IMR-90 (cell line): ENCODE results near the gene PMEPA1. TPM values are rescaled to one million over a fixed set of nuclear protein-coding genes. Genes with fewer than 3 reads are reported as not detected.

Source experiments
- ATAC-seq: fragments of 200-7000 bp; cut with Tn5 transposase; 2 replicates; pipeline ENCODE4 v1.9.1; 2020; ENCODE audit warnings: low read depth, mild to moderate bottlenecking, moderate library complexity
- BruUV-seq: library from RNA; stranded (reverse); fragments of 400-500 nt; replicated peaks from 2 replicates; lab custom pipeline; 2021; lab: Mats Ljungman, UMichigan
- CTCF ChIA-PET: fragments of 300-600 bp; formaldehyde crosslinking; extraction: SDS; loops from one replicate; lab custom pipeline; 2021; ENCODE audit warnings: antibody characterized with exemption; lab: Yijun Ruan, JAX
- POLR2A ChIA-PET: fragments of 300-600 bp; sonication (Branson Sonifier 250); formaldehyde crosslinking; loops from one replicate; lab custom pipeline; 2022; ENCODE audit warnings: antibody characterized with exemption; ENCODE audit not compliant: unreplicated experiment; lab: Charles Lee
- DNase-seq: peaks from one replicate; pipeline ENCODE4 v3.0.0; 2013
- H2AFZ ChIP-seq: replicated peaks from 2 replicates; pipeline ENCODE3; 2013; ENCODE audit warnings: low read length, mild to moderate bottlenecking; ENCODE audit not compliant: poor library complexity
- H2AK5ac ChIP-seq: 2 replicates; pipeline ENCODE4 v1.6.1; 2013; ENCODE audit warnings: low read depth, low read length, inconsistent platforms
- H2AK9ac ChIP-seq: replicated peaks from 2 replicates; pipeline ENCODE3; 2013; ENCODE audit warnings: mild to moderate bottlenecking, low read depth, low read length, moderate library complexity; ENCODE audit not compliant: poor library complexity
- H2BK120ac ChIP-seq: 2 replicates; pipeline ENCODE4 v1.6.1; 2013; ENCODE audit warnings: low read depth, low read length, inconsistent platforms
- H2BK15ac ChIP-seq: 3 replicates; pipeline ENCODE4 v1.6.1; 2013; ENCODE audit warnings: low read depth, low read length, inconsistent platforms
- H2BK20ac ChIP-seq: 2 replicates; pipeline ENCODE4 v1.6.1; 2013; ENCODE audit warnings: low read depth, mild to moderate bottlenecking, inconsistent platforms, low read length, moderate library complexity
- H2BK5ac ChIP-seq: 2 replicates; pipeline ENCODE4 v1.6.1; 2013; ENCODE audit warnings: mild to moderate bottlenecking, low read depth, low read length, inconsistent platforms; ENCODE audit not compliant: poor library complexity, severe bottlenecking
- H3K14ac ChIP-seq: replicated peaks from 2 replicates; pipeline ENCODE4 v1.6.1; 2013; ENCODE audit warnings: low read depth, low read length, inconsistent platforms
- H3K18ac ChIP-seq: 2 replicates; pipeline ENCODE4 v1.6.1; 2013; ENCODE audit warnings: low read depth, low read length, control low read depth
- H3K23ac ChIP-seq: 2 replicates; pipeline ENCODE4 v1.6.1; 2013; ENCODE audit warnings: low read depth, low read length, inconsistent platforms
- H3K27ac ChIP-seq: 2 replicates; pipeline ENCODE4 v1.5.1; 2013; ENCODE audit warnings: mild to moderate bottlenecking, control low read depth, low read length; ENCODE audit not compliant: insufficient read depth
- H3K27me3 ChIP-seq: 2 replicates; pipeline ENCODE4 v1.6.1; 2013; ENCODE audit warnings: low read length; ENCODE audit not compliant: control insufficient read depth, insufficient read depth
- H3K36me3 ChIP-seq: 2 replicates; pipeline ENCODE4 v1.6.1; 2013; ENCODE audit warnings: low read length, mixed read lengths; ENCODE audit not compliant: control insufficient read depth, insufficient read depth
- H3K4ac ChIP-seq: 2 replicates; pipeline ENCODE4 v1.6.1; 2013; ENCODE audit warnings: low read depth, low read length, inconsistent platforms
- H3K4me1 ChIP-seq: 2 replicates; pipeline ENCODE4 v1.6.1; 2013; ENCODE audit warnings: low read length, mixed read lengths; ENCODE audit not compliant: control insufficient read depth, insufficient read depth
- H3K4me2 ChIP-seq: 2 replicates; pipeline ENCODE4 v1.6.1; 2013; ENCODE audit warnings: low read depth, mild to moderate bottlenecking, control low read depth, low read length, moderate library complexity
- H3K4me3 ChIP-seq: 2 replicates; pipeline ENCODE4 v1.5.1; 2013; ENCODE audit warnings: low read depth, mild to moderate bottlenecking, control low read depth, low read length, moderate library complexity; ENCODE audit not compliant: insufficient read depth
- H3K56ac ChIP-seq: 2 replicates; pipeline ENCODE4 v1.6.1; 2013; ENCODE audit warnings: low read length, inconsistent platforms; ENCODE audit not compliant: insufficient read depth; ENCODE audit errors: extremely low read depth
- H3K79me1 ChIP-seq, 2 experiments: 2 replicates each; pipeline ENCODE4 v1.6.1; 2013; ENCODE audit warnings: low read length in 2 of 2, inconsistent platforms in 1 of 2, low read depth in 1 of 2
- H3K9ac ChIP-seq: 2 replicates; pipeline ENCODE4 v1.6.1; 2013; ENCODE audit warnings: low read depth, low read length, control low read depth
- H3K9me1 ChIP-seq: 2 replicates; pipeline ENCODE4 v1.6.1; 2013; ENCODE audit warnings: low read length, inconsistent platforms; ENCODE audit not compliant: insufficient read depth
- H3K9me3 ChIP-seq: 2 replicates; pipeline ENCODE4 v1.6.1; 2013; ENCODE audit warnings: low read length; ENCODE audit not compliant: control insufficient read depth, insufficient read depth
- H4K20me1 ChIP-seq: 2 replicates; pipeline ENCODE4 v1.6.1; 2013; ENCODE audit warnings: low read length, inconsistent platforms; ENCODE audit not compliant: insufficient read depth
- H4K5ac ChIP-seq: 2 replicates; pipeline ENCODE4 v1.6.1; 2013; ENCODE audit warnings: mild to moderate bottlenecking, low read depth, low read length, control low read depth
- H4K8ac ChIP-seq, 2 experiments: 2 replicates each; pipeline ENCODE4 v1.6.1; 2013; ENCODE audit warnings: low read depth in 2 of 2, low read length in 2 of 2, control low read depth in 1 of 2, inconsistent platforms in 1 of 2
- H4K91ac ChIP-seq: 2 replicates; pipeline ENCODE4 v1.6.1; 2013; ENCODE audit warnings: low read depth, low read length, inconsistent platforms; ENCODE audit not compliant: insufficient read depth
- BHLHE40 ChIP-seq: fragments of 150-350 bp; IDR thresholded peaks from 2 replicates; pipeline ENCODE4 v1.6.1; 2016; ENCODE audit warnings: mild to moderate bottlenecking, low read depth, low read length
- CEBPB ChIP-seq: IDR thresholded peaks from 2 replicates; pipeline ENCODE4 v1.6.1; 2012; ENCODE audit warnings: low read depth, low read length, improper control_type of control experiment
- CHD1 ChIP-seq: IDR thresholded peaks from 2 replicates; pipeline ENCODE4 v1.6.1; 2012; ENCODE audit warnings: low read depth, low read length, improper control_type of control experiment
- FOS ChIP-seq: fragments of 150-350 bp; IDR thresholded peaks from 2 replicates; pipeline ENCODE4 v1.6.1; 2016; ENCODE audit warnings: low read depth, low read length
- MAZ ChIP-seq: IDR thresholded peaks from 2 replicates; pipeline ENCODE4 v1.6.1; 2012; ENCODE audit warnings: low read depth, mild to moderate bottlenecking, low read length, improper control_type of control experiment, moderate library complexity, borderline replicate concordance
- NFE2L2 ChIP-seq: fragments of 150-350 bp; IDR thresholded peaks from 2 replicates; pipeline ENCODE4 v1.6.1; 2016; ENCODE audit warnings: low read depth, mild to moderate bottlenecking, low read length
- POLR2A ChIP-seq: IDR thresholded peaks from 2 replicates; pipeline ENCODE4 v1.6.1; 2012; ENCODE audit warnings: mild to moderate bottlenecking, low read depth, low read length
- RAD21 ChIP-seq: IDR thresholded peaks from 2 replicates; pipeline ENCODE4 v1.6.1; 2012; ENCODE audit warnings: low read length, improper control_type of control experiment
- RCOR1 ChIP-seq: IDR thresholded peaks from 2 replicates; pipeline ENCODE4 v1.6.1; 2012; ENCODE audit warnings: mild to moderate bottlenecking, low read length, improper control_type of control experiment; ENCODE audit not compliant: insufficient replicate concordance
- RFX5 ChIP-seq: IDR thresholded peaks from 2 replicates; pipeline ENCODE4 v1.8.0; 2012; ENCODE audit warnings: low read depth, mild to moderate bottlenecking, low read length, moderate library complexity
- WGBS, 2 experiments: methylation state at CpG; one replicate each; pipeline versions ENCODE4 v1.1.5 to v1.1.7; 2013; ENCODE audit warnings: missing lambda C conversion rate in 2 of 2; ENCODE audit not compliant: insufficient read length in 1 of 2; ENCODE audit errors: extremely low coverage in 2 of 2; 5-methylcytosine and 5-hydroxymethylcytosine counted together
- dilution Hi-C: fragments of 300-500 bp; cut with HindIII; formaldehyde crosslinking; loops from one replicate; pipeline ENCODE4 v1.14.3; 2018; ENCODE audit warnings: low sequenced_read_pairs; ENCODE audit not compliant: unreplicated experiment
- in situ Hi-C: fragments of 300-500 bp; cut with MboI; formaldehyde crosslinking; loops from 3 replicates; pipeline ENCODE4 v1.14.3; 2019; ENCODE audit warnings: low sequenced_read_pairs, inconsistent platforms, mixed read lengths
- intact Hi-C: fragments of 100-400 bp; cut with micrococcal nuclease; formaldehyde crosslinking; loops from 2 replicates; pipeline ENCODE4 v1.10.0; 2022
- polyA plus RNA-seq, 3 experiments: library from polyadenylated mRNA; depleted of rRNA; stranded (reverse); fragments of >200 nt; gene quantifications; 2 replicates each; pipeline ENCODE4 v1.2.3, GENCODE V29; 2012; ENCODE audit warnings: low replicate concordance in 1 of 3
- total RNA-seq: library from RNA; depleted of rRNA; stranded (reverse); fragments of >200 nt; gene quantifications from 2 replicates; pipeline ENCODE4 v1.2.3, GENCODE V29; 2012
- TF ChIP-seq, protein P1 (sequence below): fragments of 150-350 bp; IDR thresholded peaks from 2 replicates; pipeline ENCODE4 v1.6.1; 2016; ENCODE audit warnings: low read depth, mild to moderate bottlenecking, low read length, moderate library complexity, borderline replicate concordance
- TF ChIP-seq, protein P2 (sequence below): conservative IDR thresholded peaks from 2 replicates; pipeline ENCODE4 v1.5.1; 2012; ENCODE audit warnings: mild to moderate bottlenecking, low read depth, low read length, improper control_type of control experiment

PMEPA1 gene
- total and polyA plus RNA-seq, 2 of the 4 experiments (the other 2 are of a cell fraction) = 2.0 to 6.9 TPM

DNA sequence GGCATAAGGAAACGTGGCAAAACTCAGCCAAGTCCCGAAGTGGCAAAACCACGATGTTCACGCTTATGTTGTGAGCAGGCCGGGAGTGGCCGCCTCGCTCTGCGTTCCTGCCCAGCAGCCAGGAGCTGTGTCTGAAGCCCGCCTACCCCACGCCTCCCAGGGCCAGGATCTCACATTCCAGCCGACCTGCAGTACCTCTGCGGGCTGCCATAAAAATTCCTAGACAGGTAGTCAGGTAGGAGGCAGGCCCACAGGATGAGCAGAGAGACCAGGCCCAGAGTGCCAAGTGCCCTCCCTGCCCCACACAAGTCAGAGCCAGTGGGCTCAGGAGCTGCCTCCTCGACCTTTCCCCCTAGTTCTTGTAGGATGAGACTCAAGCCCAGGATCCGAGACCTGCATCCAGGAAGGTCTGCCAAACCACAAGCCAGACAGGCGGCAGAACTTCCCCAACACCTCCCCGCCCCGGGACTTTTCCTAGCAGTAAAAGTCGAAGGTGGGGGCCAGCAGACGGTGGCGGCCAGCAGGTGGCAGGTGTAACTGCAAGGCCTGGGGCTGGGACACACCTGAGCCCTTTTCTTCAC, 16.7 kb downstream of the PMEPA1 start:
- H3K9ac ChIP-seq = no peak overlapping the region
- CTCF ChIA-PET = no interaction called here
- in situ Hi-C loops = loop anchor here (25.0 kb wide), 1 partner anchor 1344 kb away; the partner anchor contains the start of genes ATP5F1E and PRELID3B
- ATAC-seq (no peak), DNase-seq (no peak)
- peaks cover 23 to 41% of the 10 kb centered on the region in 2 experiments; a peak in 3 of 4 replicates for H3K79me1 ChIP-seq
- H4K8ac ChIP-seq = no peak overlapping the region
- no peaks in the 10 kb centered on the region for H3K27me3 ChIP-seq
- dilution Hi-C loops = no loop called here
- peaks cover 68% of the 10 kb centered on the region for H4K20me1 ChIP-seq
- no peak overlapping the region for H2BK120ac ChIP-seq
- H4K91ac ChIP-seq = no peak overlapping the region
- intact Hi-C loops = no loop called here
- H2AFZ ChIP-seq = no peak overlapping the region
- 87% methylated on average over 3 of the region's 20 CpGs; no CpG with 5 or more reads in 1 of the 2 experiments for WGBS, 2 experiments
- no peak overlapping the region for H3K56ac ChIP-seq
- H3K14ac ChIP-seq = no peak overlapping the region
- peaks cover 18% of the 10 kb centered on the region; the same call in 1 of the 2 replicates for H3K9me1 ChIP-seq
- H3K4me2 ChIP-seq = no peak overlapping the region
- no peak overlapping the region for H3K4me3 ChIP-seq
- no peak overlapping the region for H4K5ac ChIP-seq
- BruUV-seq = no TSS peak
- TF ChIP-seq, protein P1, sequence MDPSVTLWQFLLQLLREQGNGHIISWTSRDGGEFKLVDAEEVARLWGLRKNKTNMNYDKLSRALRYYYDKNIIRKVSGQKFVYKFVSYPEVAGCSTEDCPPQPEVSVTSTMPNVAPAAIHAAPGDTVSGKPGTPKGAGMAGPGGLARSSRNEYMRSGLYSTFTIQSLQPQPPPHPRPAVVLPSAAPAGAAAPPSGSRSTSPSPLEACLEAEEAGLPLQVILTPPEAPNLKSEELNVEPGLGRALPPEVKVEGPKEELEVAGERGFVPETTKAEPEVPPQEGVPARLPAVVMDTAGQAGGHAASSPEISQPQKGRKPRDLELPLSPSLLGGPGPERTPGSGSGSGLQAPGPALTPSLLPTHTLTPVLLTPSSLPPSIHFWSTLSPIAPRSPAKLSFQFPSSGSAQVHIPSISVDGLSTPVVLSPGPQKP = no peak
- TF ChIP-seq RCOR1 (no peak), CEBPB (no peak), CHD1 (no peak), RAD21 (no peak), POLR2A (no peak), NFE2L2 (no peak), MAZ (no peak), FOS (no peak), BHLHE40 (no peak), RFX5 (no peak)
- TF ChIP-seq, protein P2, sequence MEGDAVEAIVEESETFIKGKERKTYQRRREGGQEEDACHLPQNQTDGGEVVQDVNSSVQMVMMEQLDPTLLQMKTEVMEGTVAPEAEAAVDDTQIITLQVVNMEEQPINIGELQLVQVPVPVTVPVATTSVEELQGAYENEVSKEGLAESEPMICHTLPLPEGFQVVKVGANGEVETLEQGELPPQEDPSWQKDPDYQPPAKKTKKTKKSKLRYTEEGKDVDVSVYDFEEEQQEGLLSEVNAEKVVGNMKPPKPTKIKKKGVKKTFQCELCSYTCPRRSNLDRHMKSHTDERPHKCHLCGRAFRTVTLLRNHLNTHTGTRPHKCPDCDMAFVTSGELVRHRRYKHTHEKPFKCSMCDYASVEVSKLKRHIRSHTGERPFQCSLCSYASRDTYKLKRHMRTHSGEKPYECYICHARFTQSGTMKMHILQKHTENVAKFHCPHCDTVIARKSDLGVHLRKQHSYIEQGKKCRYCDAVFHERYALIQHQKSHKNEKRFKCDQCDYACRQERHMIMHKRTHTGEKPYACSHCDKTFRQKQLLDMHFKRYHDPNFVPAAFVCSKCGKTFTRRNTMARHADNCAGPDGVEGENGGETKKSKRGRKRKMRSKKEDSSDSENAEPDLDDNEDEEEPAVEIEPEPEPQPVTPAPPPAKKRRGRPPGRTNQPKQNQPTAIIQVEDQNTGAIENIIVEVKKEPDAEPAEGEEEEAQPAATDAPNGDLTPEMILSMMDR = no peak
- H3K23ac ChIP-seq = no peak overlapping the region
- no peak overlapping the region for H3K27ac ChIP-seq
- H2BK20ac ChIP-seq = no peak overlapping the region
- no peak overlapping the region for H2BK5ac ChIP-seq
- peaks cover 2% of the 10 kb centered on the region; the same call in 1 of the 2 replicates for H3K36me3 ChIP-seq
- no peak overlapping the region for H3K4ac ChIP-seq
- POLR2A ChIA-PET = no interaction called here
- no peak overlapping the region for H2AK9ac ChIP-seq
- H3K9me3 ChIP-seq = no peaks in the 10 kb centered on the region
- peaks cover 10% of the 10 kb centered on the region for H3K4me1 ChIP-seq
- H2AK5ac ChIP-seq = no peak overlapping the region
- H3K18ac ChIP-seq = no peak overlapping the region
- H2BK15ac ChIP-seq = no peak overlapping the region
